Activated CD8-positive, alpha-beta T cell treated with anti-CD3 and anti-CD28 coated beads for 36 hours (primary cell): ENCODE measurements around the gene TMEM129. TPM values are rescaled to one million over a fixed set of nuclear protein-coding genes. Genes with fewer than 3 reads are reported as not detected.

Experiments
- ATAC-seq: fragments of 200-7000 bp; cut with Tn5 transposase; one replicate; pipeline ENCODE4 v1.10.0; 2021; ENCODE audit warnings: mild to moderate bottlenecking, moderate library complexity
- CTCF ChIA-PET: fragments of 350-600 bp; sonication (Branson Sonifier 250); formaldehyde crosslinking; loops from one replicate; lab custom pipeline; 2021; ENCODE audit warnings: antibody characterized with exemption; lab: Charles Lee
- POLR2A ChIA-PET: fragments of 350-600 bp; sonication (Branson Sonifier 250); formaldehyde crosslinking; loops from one replicate; lab custom pipeline; 2021; ENCODE audit warnings: antibody characterized with exemption; lab: Charles Lee
- DNase-seq: peaks from one replicate; pipeline ENCODE4 v3.0.0-alpha.2; 2020
- H3K27ac Mint-ChIP-seq: one replicate; pipeline ENCODE4 v1.8.0; 2021; ENCODE audit warnings: mild to moderate bottlenecking, mixed read lengths
- H3K27me3 Mint-ChIP-seq: one replicate; pipeline ENCODE4 v1.8.0; 2021; ENCODE audit warnings: mixed read lengths
- H3K36me3 Mint-ChIP-seq: one replicate; pipeline ENCODE4 v1.8.0; 2021; ENCODE audit warnings: low read depth, mixed read lengths
- H3K4me1 Mint-ChIP-seq: one replicate; pipeline ENCODE4 v1.8.0; 2021; ENCODE audit warnings: low read depth, mixed read lengths
- H3K4me3 Mint-ChIP-seq: one replicate; pipeline ENCODE4 v1.8.0; 2021; ENCODE audit warnings: mild to moderate bottlenecking, moderate library complexity, mixed read lengths
- H3K9me3 Mint-ChIP-seq: one replicate; pipeline ENCODE4 v1.8.0; 2021; ENCODE audit warnings: mixed read lengths
- CTCF ChIP-seq: fragments of 200-600 bp; IDR thresholded peaks from one replicate; pipeline ENCODE4 v1.8.0; 2022; ENCODE audit warnings: antibody characterized with exemption, mild to moderate bottlenecking
- intact Hi-C: fragments of 100-400 bp; cut with micrococcal nuclease; formaldehyde crosslinking; loops from one replicate; pipeline ENCODE4 v1.10.0; 2022
- total RNA-seq, 2 experiments: library from RNA; stranded (reverse); gene quantifications; one replicate each; pipeline ENCODE4 v1.2.3, GENCODE V29; 2021

Gene TMEM129
- total RNA-seq, 2 experiments from 2014 or later, result 17.8 to 18.2 TPM

GRCh38 chr4:1732911-1733310, 11.8 kb upstream of the TMEM129 start:
- DNase-seq (no peak), ATAC-seq (no peak)
- H3K27me3 Mint-ChIP-seq, result no peaks in the 10 kb centered on the region
- peaks cover under 1% of the 10 kb centered on the region for H3K9me3 Mint-ChIP-seq
- TF ChIP-seq CTCF, result no peak
- H3K27ac Mint-ChIP-seq, result no peak overlapping the region
- peaks cover 72% of the 10 kb centered on the region for H3K36me3 Mint-ChIP-seq
- intact Hi-C loops, result no loop called here
- ChIA-PET CTCF (interaction anchor here (0.9 to 2.3 kb wide), 3 partner anchors 14 to 40 kb away, joined by 4 to 11 read pairs (median 10); no protein-coding TSS in a partner anchor), POLR2A (interaction anchor here (0.9 kb wide), 1 partner anchor 10 kb away, joined by 4 read pairs; no protein-coding TSS in a partner anchor)
- H3K4me1 Mint-ChIP-seq, result peaks cover 20% of the 10 kb centered on the region
- H3K4me3 Mint-ChIP-seq, result no peak overlapping the region

- ChIA-PET POLR2A (interaction anchor here (0.6 to 1.6 kb wide), 4 partner anchors 9 to 204 kb away, joined by 3 to 6 read pairs (median 4); partner anchors contain the start of genes TACC3 and TMEM129), CTCF (interaction anchor here (0.9 to 15.4 kb wide), 6 partner anchors 17 to 48 kb away, joined by 3 to 257 read pairs (median 5); no protein-coding TSS in a partner anchor)
- no peak for TF ChIP-seq CTCF
- Mint-ChIP-seq H3K4me1 (peaks cover 33% of the 10 kb centered on the region), H3K9me3 (no peaks in the 10 kb centered on the region), H3K36me3 (peaks cover 71% of the 10 kb centered on the region), H3K4me3 (no peak overlapping the region), H3K27ac (peak overlapping the region; percentile 42), H3K27me3 (no peaks in the 10 kb centered on the region)
- intact Hi-C loops, result no loop called here
- no peak for DNase-seq
- ATAC-seq, result peak; percentile 42
These were observed 10.1 kb upstream of the TMEM129 start for GRCh38 chr4:1731180-1731579.

- DNase-seq, result no peak
- TF ChIP-seq CTCF, result no peak
- POLR2A ChIA-PET, result interaction anchor here (0.6 to 1.6 kb wide), 12 partner anchors 9 to 204 kb away, joined by 3 to 6 read pairs (median 4); partner anchors contain the start of genes SLBP, TACC3 and TMEM129
- CTCF ChIA-PET, result interaction anchor here (0.7 to 15.4 kb wide), 8 partner anchors 15 to 118 kb away, joined by 3 to 257 read pairs (median 5); no protein-coding TSS in a partner anchor
- H3K4me3 Mint-ChIP-seq, result no peak overlapping the region
- peaks cover 70% of the 10 kb centered on the region for H3K36me3 Mint-ChIP-seq
- no peaks in the 10 kb centered on the region for H3K9me3 Mint-ChIP-seq
- H3K27me3 Mint-ChIP-seq, result no peaks in the 10 kb centered on the region
- H3K4me1 Mint-ChIP-seq, result peaks cover 38% of the 10 kb centered on the region
- peak overlapping the region; percentile 42 for H3K27ac Mint-ChIP-seq
- intact Hi-C loops, result no loop called here
- ATAC-seq, result no peak
These were observed 9.5 kb upstream of the TMEM129 start for GRCh38 chr4:1730532-1731135.

- ChIA-PET POLR2A (interaction anchor here (0.8 to 11.2 kb wide), 7 partner anchors 11 to 144 kb away, joined by 3 to 190 read pairs (median 3); partner anchors contain the start of gene SLBP), CTCF (interaction anchor here (0.9 to 15.4 kb wide), 5 partner anchors 8 to 36 kb away, joined by 3 to 257 read pairs (median 4); partner anchors contain the start of genes TACC3 and TMEM129)
- no peak for TF ChIP-seq CTCF
- Mint-ChIP-seq H3K4me1 (peaks cover 56% of the 10 kb centered on the region), H3K4me3 (no peak overlapping the region), H3K9me3 (no peaks in the 10 kb centered on the region), H3K27me3 (no peaks in the 10 kb centered on the region), H3K27ac (no peak overlapping the region), H3K36me3 (peaks cover 68% of the 10 kb centered on the region)
- no peak for ATAC-seq
- no peak for DNase-seq
- intact Hi-C loops, result no loop called here
These were observed 7.2 kb upstream of the TMEM129 start for GRCh38 chr4:1728061-1728980.
